ENCODE measurements around the gene PSAP.

The PSAP gene

GRCh38 chr10:71844695-71845094, 6.4 kb downstream of the PSAP start:
- no peak for DNase-seq (ENCODE audit: low read depth)

- DNase-seq (ENCODE audit: low read depth): no peak
Measured at GRCh38 chr10:71844084-71844483, 7.0 kb downstream of the PSAP start.

- no peak for DNase-seq (ENCODE audit: low read depth)
Measured at GRCh38 chr10:71842856-71843686, 8.0 kb downstream of the PSAP start.

GRCh38 chr10:71842422-71842821, 8.6 kb downstream of the PSAP start:
- no peak for DNase-seq (ENCODE audit: low read depth)

GRCh38 chr10:71840958-71841335, 10.1 kb downstream of the PSAP start:
- DNase-seq (ENCODE audit: low read depth): no peak

- no peak for DNase-seq (ENCODE audit: low read depth)
Measured at GRCh38 chr10:71840177-71840957, 10.7 kb downstream of the PSAP start.

GRCh38 chr10:71838264-71839211, 12.5 kb downstream of the PSAP start:
- DNase-seq (ENCODE audit: low read depth): no peak

GRCh38 chr10:71837098-71837827, 13.8 kb downstream of the PSAP start:
- DNase-seq (ENCODE audit: low read depth): no peak

GRCh38 chr10:71836596-71836974, 14.5 kb downstream of the PSAP start:
- DNase-seq (ENCODE audit: low read depth): no peak

- no peak for DNase-seq (ENCODE audit: low read depth)
Measured at GRCh38 chr10:71835671-71836595, 15.1 kb downstream of the PSAP start.

GRCh38 chr10:71834343-71834674, 16.7 kb downstream of the PSAP start:
- DNase-seq (ENCODE audit: low read depth): no peak

- DNase-seq (ENCODE audit: low read depth): no peak
Measured at GRCh38 chr10:71833451-71834342, 17.4 kb downstream of the PSAP start.

GRCh38 chr10:71832967-71833366, 18.1 kb downstream of the PSAP start:
- no peak for DNase-seq (ENCODE audit: low read depth)

GRCh38 chr10:71831646-71832552, 19.2 kb downstream of the PSAP start:
- no peak for DNase-seq (ENCODE audit: low read depth)

- DNase-seq (ENCODE audit: low read depth): no peak
Measured at GRCh38 chr10:71830726-71831125, 20.3 kb downstream of the PSAP start.

GRCh38 chr10:71829896-71830295, 21.2 kb downstream of the PSAP start:
- no peak for DNase-seq (ENCODE audit: low read depth)

- no peak for DNase-seq (ENCODE audit: low read depth)
Measured at GRCh38 chr10:71829171-71829570, 21.9 kb downstream of the PSAP start.

GRCh38 chr10:71828702-71829101, 22.3 kb downstream of the PSAP start:
- no peak for DNase-seq (ENCODE audit: low read depth)

- no peak for DNase-seq (ENCODE audit: low read depth)
Measured at GRCh38 chr10:71827852-71828251, 23.2 kb downstream of the PSAP start.
